AG09319 (cell line): ENCODE measurements around the gene TCL1B.
"Not testable (repeated sequence)": the region's sequence is repeated elsewhere in the genome, so short reads cannot be mapped to it uniquely, and the experiment has no call there.

ENCODE experiments used
- DNase-seq: peaks from one replicate; pipeline ENCODE4 v3.0.0-alpha.2; 2010; ENCODE audit warnings: low read depth; ENCODE audit errors: extremely low read depth
- TF ChIP-seq, protein P1 (sequence below): IDR thresholded peaks from 2 replicates; pipeline ENCODE4 v1.5.1; 2011; ENCODE audit warnings: low read depth, mild to moderate bottlenecking, inconsistent platforms, low read length, moderate library complexity

The TCL1B gene

DNA sequence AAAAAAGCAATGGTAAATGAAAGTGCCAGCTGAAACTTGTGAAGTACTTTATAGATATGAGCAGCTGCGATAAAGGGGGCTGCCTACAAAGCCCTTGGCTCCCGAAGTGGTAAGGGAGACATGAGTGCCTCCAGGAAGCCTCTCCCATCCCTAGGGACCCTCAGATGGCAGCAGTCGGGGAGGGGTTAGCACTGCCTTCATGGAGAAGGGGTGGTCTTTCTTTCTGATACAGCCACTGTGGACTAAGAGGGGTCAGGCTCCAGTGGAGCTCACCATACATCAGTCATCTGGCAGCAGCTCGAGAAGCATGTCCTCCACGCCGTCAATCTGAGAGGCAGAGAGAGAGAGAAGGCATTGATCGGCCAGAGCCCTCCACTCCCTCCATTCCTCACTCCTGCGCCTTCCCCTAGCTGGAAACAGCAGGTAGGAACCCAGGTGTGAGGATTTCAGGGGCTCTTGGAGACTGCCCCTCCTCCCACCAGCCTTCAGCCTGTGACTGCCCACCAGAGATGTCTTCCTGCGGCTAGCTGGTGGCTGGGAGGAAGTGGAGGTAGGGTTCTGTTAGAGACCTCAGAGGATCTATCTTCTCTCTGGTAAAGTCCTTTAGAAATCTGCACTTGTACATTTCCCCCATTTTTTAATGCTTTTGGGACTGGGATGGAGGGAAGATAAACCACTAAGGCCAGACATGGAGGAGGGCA, 25.4 kb downstream of the TCL1B start:
- TF ChIP-seq, protein P1, sequence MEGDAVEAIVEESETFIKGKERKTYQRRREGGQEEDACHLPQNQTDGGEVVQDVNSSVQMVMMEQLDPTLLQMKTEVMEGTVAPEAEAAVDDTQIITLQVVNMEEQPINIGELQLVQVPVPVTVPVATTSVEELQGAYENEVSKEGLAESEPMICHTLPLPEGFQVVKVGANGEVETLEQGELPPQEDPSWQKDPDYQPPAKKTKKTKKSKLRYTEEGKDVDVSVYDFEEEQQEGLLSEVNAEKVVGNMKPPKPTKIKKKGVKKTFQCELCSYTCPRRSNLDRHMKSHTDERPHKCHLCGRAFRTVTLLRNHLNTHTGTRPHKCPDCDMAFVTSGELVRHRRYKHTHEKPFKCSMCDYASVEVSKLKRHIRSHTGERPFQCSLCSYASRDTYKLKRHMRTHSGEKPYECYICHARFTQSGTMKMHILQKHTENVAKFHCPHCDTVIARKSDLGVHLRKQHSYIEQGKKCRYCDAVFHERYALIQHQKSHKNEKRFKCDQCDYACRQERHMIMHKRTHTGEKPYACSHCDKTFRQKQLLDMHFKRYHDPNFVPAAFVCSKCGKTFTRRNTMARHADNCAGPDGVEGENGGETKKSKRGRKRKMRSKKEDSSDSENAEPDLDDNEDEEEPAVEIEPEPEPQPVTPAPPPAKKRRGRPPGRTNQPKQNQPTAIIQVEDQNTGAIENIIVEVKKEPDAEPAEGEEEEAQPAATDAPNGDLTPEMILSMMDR: no peak
- DNase-seq: no peak

DNA sequence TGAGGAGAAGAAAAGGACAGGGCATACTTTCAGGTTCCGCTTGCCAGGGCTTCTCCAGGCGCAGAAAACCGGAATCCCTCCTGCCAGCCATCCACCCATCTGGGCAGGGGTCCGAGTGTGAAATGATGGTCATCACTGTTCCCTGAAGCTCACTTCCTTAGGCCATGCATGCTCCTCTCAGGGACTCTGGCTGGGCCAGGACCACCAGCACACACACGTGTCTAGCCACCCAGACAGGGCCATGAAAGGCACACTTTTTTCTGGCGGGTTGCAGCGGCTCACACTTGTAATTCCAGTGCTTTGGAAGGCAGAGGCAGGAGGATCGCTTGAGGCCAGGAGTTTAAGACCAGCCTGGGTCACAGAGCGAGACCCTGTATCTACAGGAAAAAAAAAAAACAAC, 26.2 kb downstream of the TCL1B start:
- TF ChIP-seq, protein P1: no peak
- no peak for DNase-seq

DNA sequence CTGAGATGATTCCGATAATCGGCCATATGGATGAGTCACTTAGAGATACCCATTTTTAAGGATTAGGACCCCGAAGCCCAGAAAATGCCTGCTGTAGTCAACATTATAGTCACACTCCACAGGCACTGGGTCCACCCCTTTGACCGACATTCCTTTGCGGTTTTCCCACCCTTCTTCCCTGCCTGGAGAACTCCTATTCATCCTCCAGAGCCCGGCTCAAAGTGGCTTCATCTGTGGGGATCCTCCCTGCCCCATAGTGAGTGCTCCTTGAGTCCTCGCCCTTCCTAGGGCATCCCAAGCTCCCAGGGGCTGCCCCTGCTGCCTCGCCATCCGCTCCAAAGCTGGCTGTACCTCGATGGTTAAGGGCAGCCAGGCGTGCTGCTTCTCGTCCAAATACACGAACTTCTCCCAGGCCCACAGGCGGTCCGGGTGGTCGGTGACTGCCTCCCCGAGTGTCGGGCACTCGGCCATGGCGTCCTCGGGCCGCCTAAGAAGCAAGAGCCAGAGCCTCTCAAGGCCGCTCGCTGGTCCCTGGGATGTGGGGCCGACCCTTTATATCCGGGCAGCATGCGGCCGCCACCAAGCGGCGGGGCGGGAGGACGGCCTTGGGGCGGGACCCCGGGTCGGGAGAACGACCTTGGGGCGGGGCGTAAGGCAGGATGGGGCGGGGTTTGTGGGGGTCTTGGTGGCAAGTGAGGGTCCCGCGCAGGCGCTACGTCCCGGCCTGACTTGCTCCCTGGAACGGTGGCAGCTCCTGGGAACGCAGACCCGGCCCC, 27.6 kb downstream of the TCL1B start, which contains the start of gene TCL1A:
Gene TCL1A, minus strand, starts transcription at position 530 of the 776 bp plus-strand sequence. Its CDS starts 59 bp downstream, at position 471.
- DNase-seq: no peak
- TF ChIP-seq, protein P1: no peak

DNA sequence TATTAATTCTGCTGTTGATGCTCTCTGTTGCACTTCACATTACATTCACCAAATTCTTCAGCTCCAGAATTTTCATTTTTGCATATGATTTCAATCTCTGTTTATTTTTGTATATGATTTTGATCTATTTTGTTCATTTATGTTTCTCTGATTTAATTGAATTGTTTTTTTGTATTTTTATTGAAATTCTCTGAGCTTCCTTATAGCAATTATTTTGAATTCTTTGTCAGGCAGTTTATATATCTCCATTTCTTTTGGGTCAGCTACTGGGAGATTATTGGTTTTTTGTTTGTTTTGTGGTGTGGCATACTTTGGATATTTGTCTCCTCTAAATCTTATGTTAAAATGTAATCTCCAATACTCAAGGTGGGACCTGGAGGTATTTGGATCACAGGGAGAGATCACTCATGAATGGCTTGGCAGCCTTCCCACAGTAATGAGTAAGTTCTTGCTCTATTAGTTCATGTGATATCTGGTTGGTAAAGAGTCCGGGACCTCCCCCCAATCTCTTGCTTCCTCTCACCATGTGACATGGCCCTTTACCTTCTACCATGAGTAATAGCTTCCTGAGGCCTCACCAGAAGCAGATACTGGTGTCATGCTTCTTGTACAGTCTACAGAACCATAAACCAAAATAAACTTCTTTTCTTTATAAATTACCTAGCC, 36.4 kb downstream of the TCL1B start:
- TF ChIP-seq, protein P1: no peak
- DNase-seq: no peak

DNA sequence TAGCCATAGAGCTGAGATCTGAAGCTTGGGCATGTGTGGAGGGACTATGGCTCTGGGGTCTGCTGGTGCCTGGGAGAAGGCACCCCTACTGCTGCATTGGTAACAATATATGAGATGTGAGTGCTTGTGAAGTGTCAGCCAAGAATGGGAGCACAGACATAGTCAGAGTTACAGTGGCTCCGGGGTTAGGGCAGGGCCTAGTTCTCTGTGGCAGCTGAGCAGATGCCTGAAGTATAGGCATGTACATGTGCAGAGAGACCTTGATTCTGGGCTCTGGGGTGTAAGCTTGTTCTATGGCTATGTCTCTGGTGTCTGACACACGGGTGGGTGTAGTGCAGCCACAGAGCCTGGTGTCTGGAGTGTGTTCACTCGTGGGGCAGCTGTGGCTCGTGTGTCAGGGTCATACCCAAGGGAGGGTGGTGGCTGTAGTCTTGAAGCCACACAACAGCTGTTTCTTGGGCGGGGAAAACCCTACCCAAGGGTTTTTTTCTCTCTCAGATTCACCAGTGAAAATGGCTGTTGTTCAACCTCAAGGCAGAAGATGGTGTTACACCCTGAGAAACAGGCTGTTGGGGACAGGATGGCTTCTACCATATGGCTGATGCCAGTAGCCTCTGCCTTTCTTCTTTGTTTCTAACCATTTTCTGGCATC, 39.6 kb downstream of the TCL1B start:
- TF ChIP-seq, protein P1: no peak
- DNase-seq: no peak

DNA sequence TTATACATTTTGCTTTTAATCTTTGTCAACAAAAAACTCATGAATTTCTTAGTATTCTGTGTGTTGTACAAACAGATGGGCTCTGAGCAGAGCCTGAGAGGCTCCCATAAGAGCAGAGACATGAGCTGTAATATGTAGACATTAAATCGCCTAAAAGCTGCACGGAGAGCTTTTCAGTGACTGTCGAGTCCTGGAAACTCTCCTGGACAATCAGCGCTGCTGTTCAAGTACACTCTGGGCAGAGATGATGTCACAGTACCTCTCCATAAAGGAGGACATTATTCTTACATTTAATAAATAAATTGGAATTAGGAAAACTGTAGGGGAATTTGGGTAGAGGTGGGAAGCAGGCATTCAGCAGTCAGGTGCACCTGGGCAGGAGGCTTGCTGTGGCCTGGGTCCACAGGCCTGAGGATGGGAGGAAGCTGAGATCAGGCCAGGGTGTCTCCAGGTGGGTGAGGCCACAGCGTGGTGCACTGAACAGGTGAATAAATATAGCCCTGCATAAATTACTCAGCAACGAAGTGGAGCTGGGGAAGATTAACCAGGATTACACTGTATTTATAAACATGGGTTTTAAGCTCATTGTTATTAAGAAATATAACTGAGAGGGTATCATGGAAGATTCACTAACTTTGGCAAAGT, 41.0 kb downstream of the TCL1B start:
- TF ChIP-seq, protein P1: no peak
- DNase-seq: no peak

DNA sequence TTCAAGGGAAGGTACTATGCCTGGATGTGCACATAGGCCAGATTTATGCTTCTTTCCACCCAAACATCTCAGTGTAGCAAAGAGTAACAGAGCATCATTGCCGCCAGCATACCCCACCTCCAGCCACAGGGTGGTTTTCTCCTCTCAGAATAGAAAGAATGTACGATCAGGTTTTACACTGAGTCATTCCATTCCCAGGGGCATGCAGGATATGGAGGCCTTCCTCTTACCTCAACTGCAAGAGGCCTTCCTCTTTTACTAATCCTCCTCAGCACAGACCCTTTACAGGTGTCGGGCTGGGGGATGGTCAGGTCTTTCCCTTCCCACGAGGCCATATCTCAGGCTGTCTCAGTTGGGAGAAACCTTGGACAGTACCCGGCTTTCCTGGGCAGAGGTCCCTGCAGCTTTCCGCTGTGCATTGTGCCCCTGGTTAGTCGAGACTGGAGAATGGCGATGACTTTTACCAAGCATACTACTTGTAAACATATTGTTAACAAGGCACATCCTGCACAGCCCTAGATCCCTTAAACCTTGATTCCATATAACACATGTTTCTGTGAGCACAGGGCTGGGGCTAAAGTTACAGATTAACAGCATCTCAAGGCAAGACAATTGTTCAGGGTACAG, 43.3 kb downstream of the TCL1B start:
- DNase-seq: not testable (repeated sequence)
